Esophagus muscularis mucosa (tissue), 4 donors: ENCODE data around the gene NFAM1.

Source experiments
- EP300 ChIP-seq: sonication (generic); formaldehyde crosslinking; IDR thresholded peaks from one replicate; pipeline ENCODE4 v1.6.1; 2017; ENCODE audit warnings: antibody characterized with exemption
- POLR2A ChIP-seq: fragments of 450-650 bp; IDR thresholded peaks from one replicate; pipeline ENCODE4 v1.6.1; 2017; ENCODE audit warnings: antibody characterized with exemption, moderate library complexity, mild to moderate bottlenecking, low read depth
- POLR2AphosphoS5 ChIP-seq, 2 donors: sonication (generic); formaldehyde crosslinking; IDR thresholded peaks; one replicate each; pipeline ENCODE4 v1.6.1; 2017; ENCODE audit warnings: antibody characterized with exemption in 2 of 2
- TF ChIP-seq, protein P1 (sequence below), 3 experiments: fragments of 200-600 bp in 2 of 3; fragments of 450-650 bp in 1 of 3; sonication (generic) in 2 of 3; IDR thresholded peaks; one replicate each; pipeline ENCODE4 v1.5.1; 2017 to 2019; ENCODE audit warnings: antibody characterized with exemption in 3 of 3, mild to moderate bottlenecking in 2 of 3, moderate library complexity in 1 of 3

DNA sequence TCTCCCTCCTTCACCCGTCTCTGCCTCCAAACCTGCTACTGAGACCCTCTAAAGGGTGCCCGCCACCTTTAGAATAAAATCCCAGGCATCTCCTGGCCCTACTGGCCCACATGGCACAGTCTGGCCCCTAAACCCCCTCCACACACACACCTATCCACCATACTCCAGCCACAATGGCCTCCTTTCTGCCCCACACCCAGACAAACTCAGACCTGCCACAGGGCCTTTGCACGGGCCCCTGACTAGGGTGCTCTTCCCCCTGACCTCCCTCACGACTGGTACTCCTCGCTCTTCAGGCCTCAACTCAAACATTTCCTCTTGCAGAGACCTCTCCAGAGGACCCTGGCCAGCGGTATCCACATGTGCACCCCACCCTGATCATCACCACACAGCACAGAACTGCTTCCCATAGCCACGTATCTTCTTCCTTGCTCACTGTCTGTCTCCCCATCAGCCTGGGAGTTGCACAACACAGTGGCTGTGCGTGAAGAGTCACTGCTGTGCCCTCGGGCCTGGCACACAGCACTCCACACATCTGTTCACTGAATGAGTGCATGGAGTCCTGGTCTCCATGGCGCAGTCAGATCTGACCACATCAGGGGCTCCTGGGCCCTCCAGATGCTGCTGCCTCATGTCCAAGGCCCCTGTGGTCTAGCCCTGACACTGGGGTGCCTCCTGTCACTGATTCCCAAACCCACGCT lies 95.5 kb downstream of the NFAM1 start:
- TF ChIP-seq, protein P1, sequence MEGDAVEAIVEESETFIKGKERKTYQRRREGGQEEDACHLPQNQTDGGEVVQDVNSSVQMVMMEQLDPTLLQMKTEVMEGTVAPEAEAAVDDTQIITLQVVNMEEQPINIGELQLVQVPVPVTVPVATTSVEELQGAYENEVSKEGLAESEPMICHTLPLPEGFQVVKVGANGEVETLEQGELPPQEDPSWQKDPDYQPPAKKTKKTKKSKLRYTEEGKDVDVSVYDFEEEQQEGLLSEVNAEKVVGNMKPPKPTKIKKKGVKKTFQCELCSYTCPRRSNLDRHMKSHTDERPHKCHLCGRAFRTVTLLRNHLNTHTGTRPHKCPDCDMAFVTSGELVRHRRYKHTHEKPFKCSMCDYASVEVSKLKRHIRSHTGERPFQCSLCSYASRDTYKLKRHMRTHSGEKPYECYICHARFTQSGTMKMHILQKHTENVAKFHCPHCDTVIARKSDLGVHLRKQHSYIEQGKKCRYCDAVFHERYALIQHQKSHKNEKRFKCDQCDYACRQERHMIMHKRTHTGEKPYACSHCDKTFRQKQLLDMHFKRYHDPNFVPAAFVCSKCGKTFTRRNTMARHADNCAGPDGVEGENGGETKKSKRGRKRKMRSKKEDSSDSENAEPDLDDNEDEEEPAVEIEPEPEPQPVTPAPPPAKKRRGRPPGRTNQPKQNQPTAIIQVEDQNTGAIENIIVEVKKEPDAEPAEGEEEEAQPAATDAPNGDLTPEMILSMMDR (IDR thresholded peaks at IDR 0.05): no peak
- TF ChIP-seq POLR2A: no peak
- TF ChIP-seq EP300: no peak
- TF ChIP-seq POLR2AphosphoS5 (IDR thresholded peaks at IDR 0.05): no peak
